ENCODE results near the gene GNAO1. TPM values are rescaled to one million over a fixed set of nuclear protein-coding genes. Genes with fewer than 3 reads are reported as not detected.

Gene GNAO1
- total RNA-seq, 1 donor, result not detected

- DNase-seq (ENCODE audit: insufficient read length, low spot score, missing footprints), result peak; percentile 43
- Histone ChIP-seq H4K20me1 (ENCODE audit: insufficient read depth, low read length) (no peaks in the 10 kb centered on the region), H3K27me3 (ENCODE audit: insufficient read depth, low read length) (no peaks in the 10 kb centered on the region), H3K79me2 (ENCODE audit: insufficient read depth, low read length) (no peaks in the 10 kb centered on the region), H3K9me3 (ENCODE audit: low read depth, low read length) (no peaks in the 10 kb centered on the region), H3K4me1 (ENCODE audit: insufficient read depth, low read length) (peaks cover 12% of the 10 kb centered on the region), H3K4me2 (ENCODE audit: insufficient read depth, low read length) (peak overlapping the region; percentile 93), H3K27ac (ENCODE audit: low read depth, low read length) (peak overlapping the region; percentile 94), H2AFZ (ENCODE audit: low read length) (peak overlapping the region; percentile 92), H3K36me3 (ENCODE audit: insufficient read depth, low read length) (peaks cover 11% of the 10 kb centered on the region), H3K4me3 (ENCODE audit: insufficient read depth, low read length) (peak overlapping the region; percentile 76)
- TF ChIP-seq CTCF (IDR thresholded peaks at IDR 0.05; ENCODE audit: extremely low read depth, low read depth, low read length), result no peak
Observed at GRCh38 chr16:56357765-56358322, 166.6 kb downstream of the GNAO1 start.

- Histone ChIP-seq H3K9me3 (ENCODE audit: low read depth, low read length) (no peaks in the 10 kb centered on the region), H3K27me3 (ENCODE audit: insufficient read depth, low read length) (no peaks in the 10 kb centered on the region), H4K20me1 (ENCODE audit: insufficient read depth, low read length) (no peaks in the 10 kb centered on the region), H3K4me1 (ENCODE audit: insufficient read depth, low read length) (peaks cover 12% of the 10 kb centered on the region), H3K4me3 (ENCODE audit: insufficient read depth, low read length) (no peak overlapping the region), H3K36me3 (ENCODE audit: insufficient read depth, low read length) (peaks cover 29% of the 10 kb centered on the region), H2AFZ (ENCODE audit: low read length) (no peak overlapping the region), H3K27ac (ENCODE audit: low read depth, low read length) (no peak overlapping the region), H3K4me2 (ENCODE audit: insufficient read depth, low read length) (no peak overlapping the region), H3K79me2 (ENCODE audit: insufficient read depth, low read length) (no peaks in the 10 kb centered on the region)
- DNase-seq (ENCODE audit: insufficient read length, low spot score, missing footprints), result peak; percentile 22
- no peak for TF ChIP-seq CTCF (IDR thresholded peaks at IDR 0.05; ENCODE audit: extremely low read depth, low read depth, low read length)
Observed at GRCh38 chr16:56360117-56361008, 169.1 kb downstream of the GNAO1 start.

GRCh38 chr16:56362057-56362655 is 170.9 kb downstream of the GNAO1 start:
- Histone ChIP-seq H3K36me3 (ENCODE audit: insufficient read depth, low read length) (peaks cover 36% of the 10 kb centered on the region), H3K79me2 (ENCODE audit: insufficient read depth, low read length) (no peaks in the 10 kb centered on the region), H3K9me3 (ENCODE audit: low read depth, low read length) (no peaks in the 10 kb centered on the region), H3K27me3 (ENCODE audit: insufficient read depth, low read length) (no peaks in the 10 kb centered on the region), H2AFZ (ENCODE audit: low read length) (no peak overlapping the region), H4K20me1 (ENCODE audit: insufficient read depth, low read length) (no peaks in the 10 kb centered on the region), H3K27ac (ENCODE audit: low read depth, low read length) (no peak overlapping the region), H3K4me1 (ENCODE audit: insufficient read depth, low read length) (peaks cover 8% of the 10 kb centered on the region), H3K4me2 (ENCODE audit: insufficient read depth, low read length) (no peak overlapping the region), H3K4me3 (ENCODE audit: insufficient read depth, low read length) (no peak overlapping the region)
- DNase-seq (ENCODE audit: insufficient read length, low spot score, missing footprints), result peak; percentile 32
- TF ChIP-seq CTCF (IDR thresholded peaks at IDR 0.05; ENCODE audit: extremely low read depth, low read depth, low read length), result no peak

GRCh38 chr16:56362706-56363105 is 171.4 kb downstream of the GNAO1 start:
- no peaks in the 10 kb centered on the region for H4K20me1 ChIP-seq (ENCODE audit: insufficient read depth, low read length)
- no peak for TF ChIP-seq CTCF (IDR thresholded peaks at IDR 0.05; ENCODE audit: extremely low read depth, low read depth, low read length)
- no peak overlapping the region for H2AFZ ChIP-seq (ENCODE audit: low read length)
- H3K4me1 ChIP-seq (ENCODE audit: insufficient read depth, low read length), result peaks cover 3% of the 10 kb centered on the region
- H3K4me3 ChIP-seq (ENCODE audit: insufficient read depth, low read length), result no peak overlapping the region
- H3K9me3 ChIP-seq (ENCODE audit: low read depth, low read length), result no peaks in the 10 kb centered on the region
- DNase-seq (ENCODE audit: insufficient read length, low spot score, missing footprints), result no peak
- H3K79me2 ChIP-seq (ENCODE audit: insufficient read depth, low read length), result no peaks in the 10 kb centered on the region
- no peak overlapping the region for H3K4me2 ChIP-seq (ENCODE audit: insufficient read depth, low read length)
- H3K36me3 ChIP-seq (ENCODE audit: insufficient read depth, low read length), result peaks cover 42% of the 10 kb centered on the region
- H3K27ac ChIP-seq (ENCODE audit: low read depth, low read length), result no peak overlapping the region
- no peaks in the 10 kb centered on the region for H3K27me3 ChIP-seq (ENCODE audit: insufficient read depth, low read length)

Measured in osteoblast (primary cell).